GM15510 (cell line): Measurements from ENCODE around the gene NCMAP.

ENCODE experiments used
- POLR2A ChIP-seq: IDR thresholded peaks from 3 replicates; pipeline ENCODE4 v1.6.1; 2011; ENCODE audit warnings: borderline replicate concordance; ENCODE audit not compliant: insufficient read length; ENCODE audit errors: extremely low read depth

Gene NCMAP

DNA sequence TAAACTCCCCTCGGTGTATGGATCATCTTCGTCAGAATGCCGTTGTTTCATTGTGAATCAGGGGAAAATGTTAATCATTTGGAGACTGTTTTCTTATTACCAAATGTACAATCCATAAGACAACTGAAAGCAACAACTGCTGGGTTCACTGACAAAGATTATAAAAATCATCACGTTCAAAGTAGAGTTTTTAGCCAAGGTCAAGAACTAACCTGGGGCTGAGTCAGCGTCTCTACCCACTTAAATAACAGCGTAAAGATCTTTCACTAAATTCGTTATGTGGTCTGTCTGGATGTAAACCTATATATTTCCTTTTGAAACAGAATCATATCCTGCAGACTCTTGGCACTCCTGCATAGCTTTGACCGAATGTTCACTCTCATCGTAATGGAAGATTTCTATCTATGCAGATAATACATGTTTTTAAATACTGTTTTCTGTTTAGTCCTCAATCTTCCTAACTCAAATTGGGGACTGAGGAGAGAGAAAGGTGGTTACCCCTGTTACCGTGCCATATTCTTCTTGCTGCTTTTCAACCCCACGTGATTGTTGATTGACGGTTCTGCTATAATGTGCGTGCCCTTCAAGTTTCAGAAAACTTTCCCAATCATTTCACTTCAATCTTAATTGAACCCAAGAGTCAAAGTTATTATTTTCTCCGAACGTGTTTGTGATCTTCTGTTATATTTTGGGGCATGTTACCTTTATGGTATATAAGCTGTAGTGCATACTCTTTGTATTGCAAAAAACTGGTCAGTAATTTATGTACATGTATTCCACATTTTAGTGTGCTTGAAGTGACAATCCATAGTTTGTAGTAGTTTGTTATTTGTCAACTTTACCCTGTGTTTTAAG is 15.6 kb upstream of the NCMAP start:
- TF ChIP-seq POLR2A: no peak

DNA sequence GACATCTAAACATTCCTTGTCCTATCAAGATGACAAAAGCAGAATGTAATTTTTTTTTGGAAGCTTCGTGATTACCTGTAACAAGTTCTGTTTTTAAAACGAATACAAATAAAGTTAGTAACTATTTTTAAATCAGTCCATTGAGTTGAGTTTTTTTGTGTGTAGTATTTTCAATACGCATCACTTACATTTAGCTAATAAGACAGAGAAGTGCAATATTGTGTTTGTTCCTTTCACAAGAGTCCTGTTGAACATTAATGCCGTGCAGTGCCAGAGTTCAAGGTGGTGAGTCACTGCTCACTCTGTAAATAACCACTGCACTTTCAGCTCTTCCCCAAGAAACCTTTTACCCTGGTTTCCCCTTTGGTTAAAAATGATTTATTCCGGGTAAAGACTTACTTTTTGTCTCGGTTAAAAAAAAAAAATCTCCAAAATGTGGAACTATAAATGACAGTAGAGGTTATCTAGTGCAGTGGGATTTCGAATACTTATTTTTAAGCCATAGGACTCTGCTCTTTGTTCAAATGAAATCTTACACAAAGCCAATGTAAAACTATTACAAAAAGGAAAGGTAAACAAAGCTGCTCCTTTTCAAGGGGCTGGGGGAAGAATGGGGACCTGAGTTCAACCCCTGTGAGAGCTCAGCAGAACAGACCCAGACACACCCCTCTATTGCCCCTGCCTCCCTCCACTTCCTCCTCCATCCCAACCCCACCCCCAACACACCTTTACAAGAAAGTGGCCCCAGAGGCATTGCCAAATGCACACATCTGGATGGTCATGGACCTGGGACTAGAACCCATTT is 14.8 kb upstream of the NCMAP start:
- no peak for TF ChIP-seq POLR2A

DNA sequence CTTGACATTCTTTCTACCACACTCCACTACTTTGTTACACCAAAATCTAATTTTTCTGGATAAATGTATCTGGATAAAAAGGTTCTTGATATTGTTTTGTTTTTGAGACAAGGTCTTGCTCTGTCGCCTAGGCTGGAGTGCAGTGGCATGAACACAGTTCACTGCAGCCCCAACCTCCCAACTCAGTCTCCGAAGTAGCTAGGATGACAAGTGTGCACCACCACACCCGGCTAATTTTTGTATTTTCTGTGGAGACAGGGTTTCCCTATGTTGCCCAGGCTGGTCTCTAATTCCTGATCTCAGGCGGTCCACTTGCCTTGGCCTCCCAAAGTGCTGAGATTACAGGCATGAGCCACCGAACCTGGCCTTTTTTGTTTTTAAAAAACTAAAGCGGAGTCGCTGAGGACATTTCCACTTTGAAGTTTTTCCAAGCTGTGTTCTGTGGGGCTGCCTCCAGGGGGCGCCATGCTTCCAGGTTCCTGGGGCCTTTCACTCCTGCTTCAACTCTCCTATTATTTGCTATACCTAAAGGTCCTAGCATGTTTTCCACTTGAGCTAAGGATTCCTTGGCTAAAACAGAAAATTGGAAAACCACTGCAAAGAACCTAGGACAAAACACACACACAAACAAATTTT is 14.1 kb upstream of the NCMAP start:
- TF ChIP-seq POLR2A: no peak

DNA sequence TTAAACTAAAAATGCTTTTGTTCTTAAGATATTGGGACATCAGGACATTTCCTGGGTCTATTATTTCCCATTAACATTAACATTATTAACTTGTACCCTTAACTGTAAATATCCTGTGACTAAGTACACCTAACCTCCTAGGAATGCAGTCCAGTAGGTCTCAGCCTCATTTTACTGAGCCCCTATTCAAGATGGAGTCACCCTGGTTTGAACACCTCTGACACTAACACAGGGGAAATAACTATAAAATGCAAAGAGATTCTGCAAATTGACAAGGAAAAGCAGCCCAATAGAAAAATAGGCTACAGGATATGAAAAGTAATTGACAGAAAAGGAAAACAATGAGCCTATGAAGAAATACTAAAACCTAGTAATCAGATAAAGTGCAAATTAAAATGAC is 11.6 kb upstream of the NCMAP start:
- no peak for TF ChIP-seq POLR2A

DNA sequence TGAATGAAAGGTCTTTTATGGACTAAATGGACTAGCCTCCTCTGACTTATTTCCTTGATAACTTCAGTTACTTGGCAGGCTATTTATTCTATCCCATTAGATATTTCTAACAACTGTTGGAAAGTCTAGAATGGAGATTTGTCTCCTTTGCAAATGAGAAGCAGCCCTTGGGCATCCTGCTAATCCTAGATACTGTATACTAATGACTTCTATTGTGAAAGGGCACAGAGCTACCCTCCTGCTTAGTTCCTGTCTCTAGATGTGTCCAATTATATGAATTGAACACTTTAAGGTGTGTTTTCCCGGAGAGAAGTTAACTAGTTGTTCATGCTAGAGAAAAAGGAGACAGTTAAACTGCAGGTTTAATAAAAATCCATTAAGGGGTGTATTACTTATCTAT is 10.2 kb upstream of the NCMAP start:
- TF ChIP-seq POLR2A: no peak

DNA sequence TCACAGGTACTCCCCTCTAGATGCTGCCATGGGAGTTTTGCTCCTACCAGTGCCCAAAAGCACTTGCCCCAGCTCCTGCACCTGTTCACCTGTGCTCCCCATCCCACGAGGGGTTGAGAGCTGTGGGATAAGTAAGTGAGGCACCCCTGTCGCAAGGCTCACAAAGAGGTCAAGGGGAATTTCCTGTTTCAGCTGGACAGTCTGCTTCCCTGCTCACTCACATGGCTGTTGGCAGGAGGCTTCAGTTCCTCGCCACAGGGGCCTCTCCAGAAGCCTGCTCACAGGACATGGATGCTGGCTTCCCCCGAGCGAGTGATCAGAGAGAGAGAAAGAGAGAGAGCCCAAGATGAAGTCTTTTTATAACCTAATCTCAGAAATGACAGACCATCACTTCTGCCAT is 8.7 kb upstream of the NCMAP start:
- no peak for TF ChIP-seq POLR2A

DNA sequence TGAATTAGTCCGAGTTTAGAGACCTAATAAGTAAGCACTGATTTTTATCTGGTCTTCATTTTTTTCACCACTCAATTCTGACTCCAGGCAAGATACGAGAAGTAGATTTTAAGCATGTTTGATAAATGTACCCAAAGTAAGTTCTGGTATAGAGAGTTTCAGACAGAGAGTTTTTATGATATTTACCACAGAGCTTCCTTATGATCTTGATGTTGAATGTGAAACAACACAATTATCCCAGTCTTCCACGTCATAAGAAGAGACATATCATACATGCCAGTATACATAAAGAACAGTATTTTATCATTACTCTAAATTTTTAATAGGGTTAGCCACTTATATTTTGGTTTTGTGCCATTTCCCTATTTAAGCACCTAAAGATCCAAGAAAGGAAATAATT is 7.8 kb upstream of the NCMAP start:
- no peak for TF ChIP-seq POLR2A

DNA sequence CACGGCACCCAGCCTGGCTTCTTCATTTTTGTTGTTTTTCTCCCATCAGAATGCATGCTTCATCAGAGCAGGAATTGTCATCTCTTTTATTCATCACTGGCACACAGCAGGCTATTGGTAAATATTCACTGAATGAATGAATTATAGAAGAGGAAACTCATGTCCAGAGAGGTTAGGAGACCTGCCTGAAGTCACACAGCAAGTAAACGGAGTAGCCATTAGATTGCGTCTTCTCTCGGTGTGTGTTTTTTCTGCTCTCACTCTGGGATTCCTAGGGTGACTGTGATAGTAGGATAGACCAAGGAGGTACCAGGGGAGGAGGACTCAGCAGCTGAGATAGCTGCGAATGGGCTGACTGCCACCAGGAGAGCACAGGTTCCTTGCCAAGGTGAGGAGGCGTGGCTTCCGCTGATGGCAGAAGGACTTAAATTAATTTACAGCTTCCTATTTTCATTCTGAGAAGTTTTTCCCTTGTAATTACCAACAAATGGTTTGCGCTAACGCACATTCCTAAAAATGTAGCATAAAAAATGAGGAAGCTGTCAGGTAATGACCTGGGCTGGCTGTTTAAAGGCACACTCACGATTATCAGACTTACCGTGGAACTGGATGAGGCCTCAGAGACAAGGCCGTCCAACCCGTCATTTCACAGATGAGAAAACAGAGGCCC is 4.5 kb upstream of the NCMAP start:
- TF ChIP-seq POLR2A: no peak

DNA sequence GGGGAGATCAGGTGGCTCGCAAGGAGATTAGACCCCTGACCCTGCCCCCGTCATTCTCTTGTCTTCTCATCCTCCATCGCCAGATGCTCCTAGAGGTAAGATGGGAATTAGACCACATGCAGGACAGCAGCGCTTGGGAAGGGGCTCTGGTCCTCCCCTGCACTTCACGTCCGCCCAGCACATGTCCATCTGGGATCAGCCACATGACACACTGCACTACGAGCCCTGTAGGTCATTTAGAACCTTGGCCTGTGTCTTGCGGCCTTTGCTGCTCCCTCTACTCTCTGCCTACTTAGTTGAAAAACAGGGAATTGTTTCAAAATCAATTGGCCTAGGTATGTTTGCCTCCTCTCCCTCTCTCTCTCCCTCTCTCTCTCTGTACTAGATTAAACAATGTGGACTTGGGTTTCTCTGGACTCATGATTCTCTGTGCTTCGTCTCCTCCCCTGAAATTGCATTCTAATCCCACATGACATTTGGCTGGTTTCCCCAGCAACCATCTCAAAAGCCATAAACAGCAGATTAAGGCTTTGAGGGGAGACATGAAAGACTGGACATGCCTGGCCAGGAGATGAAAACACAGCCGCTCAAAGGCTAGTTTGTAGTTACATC is 3.8 kb upstream of the NCMAP start:
- TF ChIP-seq POLR2A: no peak

DNA sequence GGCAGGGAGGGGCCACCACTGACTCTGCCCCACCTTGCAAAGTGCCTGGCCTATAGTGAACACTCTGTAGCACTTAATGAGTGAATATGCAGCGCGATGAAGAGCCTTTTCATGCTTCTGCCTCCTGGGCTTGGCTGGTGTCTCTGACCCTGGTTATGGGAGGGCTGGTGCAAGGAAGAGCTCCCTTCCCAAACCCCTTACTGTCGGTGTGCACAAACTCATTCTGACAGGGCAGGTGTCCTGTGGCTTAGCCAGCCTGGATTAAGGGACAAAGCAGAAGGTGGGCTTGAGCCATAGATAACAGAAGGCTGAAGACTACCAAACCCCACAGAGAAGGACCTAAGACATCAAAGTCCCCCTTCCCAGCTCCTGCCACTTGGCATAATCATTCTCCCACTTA is 2.0 kb upstream of the NCMAP start:
- TF ChIP-seq POLR2A: no peak

DNA sequence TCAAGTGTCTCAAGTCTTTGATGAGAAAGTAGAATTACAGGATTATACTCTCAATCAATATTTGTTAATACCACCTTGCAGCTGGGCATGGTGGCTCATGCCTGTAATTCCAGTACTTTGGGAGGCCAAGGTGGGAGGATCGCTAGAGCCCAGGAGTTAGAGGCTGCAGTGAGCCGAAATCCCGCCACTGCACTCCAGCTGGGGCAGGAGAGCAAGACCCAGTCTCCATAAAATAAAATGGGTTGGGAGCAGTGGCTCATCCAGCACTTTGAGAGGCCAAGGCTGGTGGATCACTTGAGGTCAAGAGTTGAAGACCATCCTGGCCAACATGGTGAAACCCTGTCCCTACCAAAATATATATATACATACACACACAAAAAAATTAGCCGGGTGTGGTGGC is 1.2 kb upstream of the NCMAP start:
- TF ChIP-seq POLR2A: no peak

DNA sequence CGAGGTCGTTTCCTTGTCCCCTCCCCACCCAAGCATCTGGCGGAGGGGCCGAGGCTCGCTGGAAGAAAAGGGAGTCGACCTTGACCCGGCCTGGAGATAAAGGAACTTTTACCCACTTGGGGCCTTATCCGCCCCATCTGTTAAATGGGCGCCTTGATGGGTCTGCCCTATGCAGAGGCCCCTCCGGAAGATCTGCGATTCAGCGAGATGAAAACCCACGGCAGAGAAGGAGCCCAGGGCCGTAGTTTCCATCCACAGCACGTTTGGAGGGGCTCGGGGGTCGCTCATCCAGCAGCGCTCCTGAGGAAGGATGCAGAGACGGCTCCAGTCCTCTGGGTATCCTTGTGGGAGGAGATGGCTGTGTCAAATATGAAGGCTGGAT is 518 bp downstream of the NCMAP start:
- no peak for TF ChIP-seq POLR2A

DNA sequence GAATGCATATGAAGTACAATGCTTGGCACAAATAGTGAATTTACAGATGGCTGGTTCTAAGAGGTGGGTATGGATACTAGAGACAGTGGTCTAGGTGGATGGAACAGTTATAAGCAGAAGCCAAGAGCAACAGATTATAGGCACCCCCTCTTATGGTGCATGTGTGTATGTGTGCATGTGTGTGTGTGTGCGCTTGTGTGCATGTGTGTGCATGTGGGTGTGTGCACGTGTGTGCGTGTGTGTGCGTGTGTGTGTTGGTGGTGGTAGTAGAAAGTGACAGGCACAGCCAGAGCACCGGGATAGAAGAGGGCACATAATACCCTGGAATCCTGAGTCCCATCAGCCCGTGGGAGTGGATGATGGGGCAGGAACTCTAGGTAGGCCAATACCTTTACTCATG is 1.3 kb downstream of the NCMAP start:
- no peak for TF ChIP-seq POLR2A

DNA sequence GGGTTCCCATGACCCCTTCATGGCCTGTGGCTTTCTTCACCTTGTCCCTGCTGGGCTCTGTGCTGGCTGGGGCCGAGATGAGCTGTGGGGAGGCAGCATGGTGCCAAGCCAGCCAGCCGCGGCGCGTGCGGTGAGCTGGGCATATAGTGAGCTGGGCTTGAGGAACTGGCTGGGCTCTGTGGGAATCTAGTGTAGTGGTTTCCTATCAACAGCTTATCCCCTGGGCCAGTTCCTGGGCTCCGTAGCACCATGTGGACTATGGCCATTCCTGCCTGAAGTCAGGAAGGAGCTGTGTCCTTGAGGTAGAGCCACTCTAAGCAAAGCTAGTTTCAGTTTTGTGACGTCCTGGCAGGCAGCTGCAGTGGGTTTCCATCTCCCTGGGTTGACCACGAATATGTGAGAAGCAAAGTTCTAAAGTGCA is 1.8 kb downstream of the NCMAP start:
- no peak for TF ChIP-seq POLR2A
